Thyroid gland (tissue), 4 donors: Measurements from ENCODE around the gene MRM2. TPM values are rescaled to one million over a fixed set of nuclear protein-coding genes. Genes with fewer than 3 reads are reported as not detected.
A peak's percentile ranks its signal among the peaks of the same experiment; 100 is the strongest.

Experiments used
- DNase-seq, 2 donors: peaks; one replicate each; pipeline ENCODE4 v3.0.0-alpha.2; 2019
- H3K27ac ChIP-seq, 3 donors: fragments of 200-600 bp; sonication (generic); 1 replicate in 2 of 3; 2 replicates in 1 of 3; pipeline ENCODE4 v1.5.1; 2016 to 2019; ENCODE audit warnings: mild to moderate bottlenecking in 1 of 3, moderate library complexity in 1 of 3
- H3K27me3 ChIP-seq: fragments of 200-600 bp; sonication (generic); one replicate; pipeline ENCODE4 v1.5.1; 2019
- H3K36me3 ChIP-seq, 2 donors: fragments of 200-600 bp; sonication (generic); one replicate each; pipeline ENCODE4 v1.5.1; 2016 to 2019
- H3K4me1 ChIP-seq, 2 donors: fragments of 200-600 bp; sonication (generic); one replicate each; pipeline ENCODE4 v1.5.1; 2017 to 2019
- H3K4me3 ChIP-seq, 3 donors: fragments of 200-600 bp; sonication (generic); replicated peaks in 1 of 3; 1 replicate in 2 of 3; 2 replicates in 1 of 3; pipeline ENCODE4 v1.5.1; 2016; ENCODE audit warnings: mild to moderate bottlenecking in 1 of 3
- H3K9me3 ChIP-seq: fragments of 200-600 bp; sonication (generic); one replicate; pipeline ENCODE4 v1.5.1; 2017
- CTCF ChIP-seq, 6 experiments: fragments of 200-600 bp in 3 of 6; fragments of 450-650 bp in 3 of 6; sonication (generic) in 3 of 6; IDR thresholded peaks; one replicate each; pipeline ENCODE4 v1.5.1; 2016 to 2019; ENCODE audit warnings: antibody characterized with exemption in 6 of 6, mild to moderate bottlenecking in 2 of 6, inconsistent platforms in 1 of 6, moderate library complexity in 1 of 6
- POLR2A ChIP-seq, 2 donors: fragments of 450-650 bp; IDR thresholded peaks; one replicate each; pipeline ENCODE4 v1.6.1; 2017; ENCODE audit warnings: antibody characterized with exemption in 2 of 2, mild to moderate bottlenecking in 2 of 2, moderate library complexity in 1 of 2
- whole genome bisulfite sequencing, 2 donors: methylation state at CpG; one replicate each; pipeline ENCODE4 v1.1.5; 2017; 5-methylcytosine and 5-hydroxymethylcytosine counted together
- intact Hi-C: fragments of 100-400 bp; cut with DNase I; formaldehyde crosslinking; loops from one replicate; pipeline ENCODE4 v1.15.1; 2023
- total RNA-seq, 4 donors: library from RNA; depleted of rRNA; stranded (reverse); fragments of >200 nt; gene quantifications; one replicate each; pipeline ENCODE4 v1.2.3, GENCODE V29; 2016

Gene MRM2
- total RNA-seq, 4 donors from 2014 or later = 14.7 to 23.8 (median 18.2) TPM

- no peak overlapping the region for H3K4me3 ChIP-seq
- no peaks in the 10 kb centered on the region for H3K9me3 ChIP-seq
- H3K27me3 ChIP-seq = no peaks in the 10 kb centered on the region
- peaks cover 9 to 10% of the 10 kb centered on the region in 2 donors for H3K36me3 ChIP-seq
- 91 to 95% methylated on average over 9 of the region's 9 CpGs for WGBS, 2 donors
- intact Hi-C loops = no loop called here
- peaks cover 22 to 26% of the 10 kb centered on the region in 2 donors for H3K4me1 ChIP-seq
- DNase-seq = no peak
- TF ChIP-seq CTCF (IDR thresholded peaks at IDR 0.05) (no peak), POLR2A (IDR thresholded peaks at IDR 0.05) (no peak)
- H3K27ac ChIP-seq = no peak overlapping the region
These were observed 11.1 kb downstream of the MRM2 start for GRCh38 chr7:2230882-2231281.

GRCh38 chr7:2230226-2230625 lies 11.8 kb downstream of the MRM2 start:
- Histone ChIP-seq H3K36me3 (peaks cover 6 to 9% of the 10 kb centered on the region in 2 donors), H3K4me3 (no peak overlapping the region), H3K27ac (no peak overlapping the region), H3K27me3 (no peaks in the 10 kb centered on the region), H3K4me1 (peaks cover 27 to 33% of the 10 kb centered on the region in 2 donors), H3K9me3 (no peaks in the 10 kb centered on the region)
- TF ChIP-seq POLR2A (IDR thresholded peaks at IDR 0.05) (no peak), CTCF (IDR thresholded peaks at IDR 0.05) (no peak)
- no peak for DNase-seq
- intact Hi-C loops = no loop called here
- WGBS, 2 donors = 95% methylated on average over 8 of the region's 8 CpGs

- no peak for TF ChIP-seq POLR2A (IDR thresholded peaks at IDR 0.05)
- no peak for TF ChIP-seq CTCF (IDR thresholded peaks at IDR 0.05)
- 80 to 97% methylated on average over 1 to 7 of the region's 7 CpGs for WGBS, 2 donors
- intact Hi-C loops = no loop called here
- H3K36me3 ChIP-seq = peaks cover 0 to 1% of the 10 kb centered on the region in 2 donors
- no peak overlapping the region for H3K27ac ChIP-seq
- H3K4me3 ChIP-seq = no peak overlapping the region
- no peaks in the 10 kb centered on the region for H3K27me3 ChIP-seq
- H3K4me1 ChIP-seq = peaks cover 31 to 40% of the 10 kb centered on the region in 2 donors
- H3K9me3 ChIP-seq = no peaks in the 10 kb centered on the region
- DNase-seq = no peak
These were observed 12.5 kb downstream of the MRM2 start for GRCh38 chr7:2229467-2229866.

- DNase-seq = no peak
- H3K9me3 ChIP-seq = no peaks in the 10 kb centered on the region
- 87 to 91% methylated on average over 8 of the region's 8 CpGs for WGBS, 2 donors
- TF ChIP-seq POLR2A (IDR thresholded peaks at IDR 0.05) (no peak), CTCF (IDR thresholded peaks at IDR 0.05) (no peak)
- H3K27ac ChIP-seq = no peak overlapping the region
- H3K36me3 ChIP-seq = no peaks in the 10 kb centered on the region
- H3K4me1 ChIP-seq = peaks cover 36 to 45% of the 10 kb centered on the region in 2 donors
- no peaks in the 10 kb centered on the region for H3K27me3 ChIP-seq
- no peak overlapping the region for H3K4me3 ChIP-seq
- intact Hi-C loops = no loop called here
These were observed 13.1 kb downstream of the MRM2 start for GRCh38 chr7:2228921-2229320.

GRCh38 chr7:2227699-2228098 lies 14.3 kb downstream of the MRM2 start:
- no peak for DNase-seq
- peaks cover 35 to 46% of the 10 kb centered on the region in 2 donors for H3K4me1 ChIP-seq
- H3K27ac ChIP-seq = peak overlapping the region in 1 of 3 donors; percentile 90
- H3K4me3 ChIP-seq = no peak overlapping the region
- TF ChIP-seq POLR2A (IDR thresholded peaks at IDR 0.05) = no peak
- TF ChIP-seq CTCF (IDR thresholded peaks at IDR 0.05) = no peak
- intact Hi-C loops = no loop called here
- WGBS, 2 donors = 88 to 90% methylated on average over 12 to 15 of the region's 15 CpGs
- H3K36me3 ChIP-seq = no peaks in the 10 kb centered on the region
- no peaks in the 10 kb centered on the region for H3K27me3 ChIP-seq
- H3K9me3 ChIP-seq = no peaks in the 10 kb centered on the region
